GM21717 (cell line): ENCODE data around the gene FETUB.
"Not testable (repeated sequence)": the region's sequence is repeated elsewhere in the genome, so short reads cannot be mapped to it uniquely, and the experiment has no call there.

ENCODE experiments used
- ATAC-seq: cut with Tn5 transposase; IDR thresholded peaks from one replicate; pipeline ENCODE4 v1.9.1; 2021; ENCODE audit warnings: mild to moderate bottlenecking, moderate library complexity; ENCODE audit not compliant: unreplicated experiment

Gene FETUB

GRCh38 chr3:186630950-186631641 lies 9.1 kb upstream of the FETUB start:
- no peak for ATAC-seq

- ATAC-seq, result no peak
These were observed 6.7 kb upstream of the FETUB start for GRCh38 chr3:186633481-186633880.

GRCh38 chr3:186634207-186634606 lies 6.0 kb upstream of the FETUB start:
- not testable (repeated sequence) for ATAC-seq

- no peak for ATAC-seq
These were observed 4.7 kb upstream of the FETUB start for GRCh38 chr3:186635532-186635931.

- no peak for ATAC-seq
These were observed 3.7 kb upstream of the FETUB start for GRCh38 chr3:186636536-186636935.

GRCh38 chr3:186637686-186638085 lies 2.5 kb upstream of the FETUB start:
- no peak for ATAC-seq

GRCh38 chr3:186638259-186638658 lies 1.9 kb upstream of the FETUB start:
- ATAC-seq, result no peak

- no peak for ATAC-seq
These were observed 247 bp downstream of the FETUB start for GRCh38 chr3:186640473-186640818.

- ATAC-seq, result no peak
These were observed 730 bp downstream of the FETUB start for GRCh38 chr3:186640929-186641328.

- ATAC-seq, result no peak
These were observed 1.8 kb downstream of the FETUB start for GRCh38 chr3:186642014-186642413.

GRCh38 chr3:186643493-186643892 lies 3.3 kb downstream of the FETUB start:
- ATAC-seq, result no peak

- no peak for ATAC-seq
These were observed 4.5 kb downstream of the FETUB start for GRCh38 chr3:186644683-186645082.

- no peak for ATAC-seq
These were observed 5.9 kb downstream of the FETUB start for GRCh38 chr3:186646106-186646505.

GRCh38 chr3:186646841-186647240 lies 6.6 kb downstream of the FETUB start:
- no peak for ATAC-seq

GRCh38 chr3:186648851-186649250 lies 8.7 kb downstream of the FETUB start:
- ATAC-seq, result no peak

GRCh38 chr3:186651678-186652215 lies 11.5 kb downstream of the FETUB start:
- ATAC-seq, result no peak

- ATAC-seq, result peak; percentile 90
These were observed 13.0 kb downstream of the FETUB start for GRCh38 chr3:186653080-186653707.

GRCh38 chr3:186653984-186654383 lies 13.8 kb downstream of the FETUB start:
- ATAC-seq, result no peak

- ATAC-seq, result no peak
These were observed 23.3 kb downstream of the FETUB start for GRCh38 chr3:186663361-186664118.

GRCh38 chr3:186664119-186664495 lies 23.9 kb downstream of the FETUB start:
- no peak for ATAC-seq

GRCh38 chr3:186664506-186664905 lies 24.3 kb downstream of the FETUB start:
- ATAC-seq, result no peak
